ENCODE results near the gene EPPIN.

DNA sequence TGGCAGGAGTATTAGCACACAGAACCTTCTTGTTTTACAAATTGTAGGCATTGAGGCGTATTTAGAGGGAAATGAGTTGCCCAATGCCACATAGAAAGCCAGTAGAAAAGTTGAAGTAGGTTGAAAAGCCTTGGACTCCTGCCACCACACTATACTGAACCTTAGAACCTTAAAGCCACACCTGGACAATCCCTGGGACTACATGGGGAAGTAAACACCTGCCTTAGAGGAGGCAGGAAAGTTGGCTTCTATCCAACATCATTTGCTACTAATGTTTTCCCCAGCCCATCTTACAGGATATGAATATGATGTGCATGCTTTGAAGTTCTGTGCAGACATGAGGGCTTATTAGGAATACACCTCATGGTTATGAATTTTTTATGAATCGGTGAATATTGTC, 5.3 kb upstream of the EPPIN start:
- TF ChIP-seq EZH2 (IDR thresholded peaks at IDR 0.05) (no peak), POLR2AphosphoS5 (IDR thresholded peaks at IDR 0.05; ENCODE audit: borderline replicate concordance, low read depth, low read length) (no peak)
